ENCODE data around the gene DGKA.

- TF ChIP-seq POLR2A (IDR thresholded peaks at IDR 0.05; ENCODE audit: low read depth, low read length) = no peak
- TF ChIP-seq POLR2AphosphoS5 (IDR thresholded peaks at IDR 0.05; ENCODE audit: low read depth, low read length) = no peak
- TF ChIP-seq TAF1 (IDR thresholded peaks at IDR 0.05; ENCODE audit: borderline replicate concordance, low read depth, low read length) = no peak
These were observed 53.9 kb downstream of the DGKA start for GRCh38 chr12:55984861-55985260.

Measured in GM12892 (cell line).